ENCODE data around the gene IFNA4. TPM values are rescaled to one million over a fixed set of nuclear protein-coding genes. Genes with fewer than 3 reads are reported as not detected.

The IFNA4 gene
- total RNA-seq, 2 donors from 2014 or later = not detected

Small RNA genes lying within 50 kb of the gene (small RNA-seq; reads per million reads assigned to genes)
- 0 reads per million in 2 donors for gene RF00019

Other genes with a start within 250 kb of the IFNA4 start
- gene HACD4, start 155.9 kb downstream of the IFNA4 start, total RNA-seq = 1 to 10 TPM; 2.4 to 3.1 TPM
- gene IFNB1, start 109.6 kb downstream of the IFNA4 start, total RNA-seq = not detected
- not detected for gene IFNW1, start 45.8 kb downstream of the IFNA4 start, total RNA-seq
- not detected for gene IFNA21, start 20.9 kb downstream of the IFNA4 start, total RNA-seq
- gene IFNA7, start 14.6 kb upstream of the IFNA4 start, total RNA-seq = not detected
- gene IFNA10, start 19.6 kb upstream of the IFNA4 start, total RNA-seq = not detected
- not detected for gene IFNA16, start 29.7 kb upstream of the IFNA4 start, total RNA-seq
- not detected for gene IFNA17, start 40.6 kb upstream of the IFNA4 start, total RNA-seq
- not detected for gene IFNA14, start 52.4 kb upstream of the IFNA4 start, total RNA-seq
- not detected for gene IFNA5, start 117.7 kb upstream of the IFNA4 start, total RNA-seq
- 10 to 100 TPM; 21.4 to 31.4 TPM for gene KLHL9, start 147.8 kb upstream of the IFNA4 start, total RNA-seq
- under 1 TPM in 1 of 2 donors, not detected in 1; 0.34 TPM for gene IFNA6, start 163.3 kb upstream of the IFNA4 start, total RNA-seq
- gene IFNA13, start 180.5 kb upstream of the IFNA4 start, total RNA-seq = not detected
- gene IFNA2, start 197.8 kb upstream of the IFNA4 start, total RNA-seq = not detected
- gene IFNA8, start 221.5 kb upstream of the IFNA4 start, total RNA-seq = not detected